PC-9 (cell line): ENCODE measurements around the gene GPR157.

ENCODE experiments used
- CTCF ChIP-seq: fragments of 200-600 bp; sonication (generic); conservative IDR thresholded peaks from 2 replicates; pipeline ENCODE4 v1.6.1; 2017; ENCODE audit warnings: mixed run types, antibody characterized with exemption, mild to moderate bottlenecking, moderate library complexity
- EZH2 ChIP-seq: fragments of 200-600 bp; sonication (generic); IDR thresholded peaks from 2 replicates; pipeline ENCODE4 v1.8.0; 2017; ENCODE audit warnings: antibody characterized with exemption, low read depth

GRCh38 chr1:9146156-9146555, 17.3 kb upstream of the GPR157 start:
- no peak for TF ChIP-seq CTCF
- TF ChIP-seq EZH2 = no peak
